Body of pancreas (tissue), 4 donors: ENCODE data around the gene AQP12B. TPM values are rescaled to one million over a fixed set of nuclear protein-coding genes. Genes with fewer than 3 reads are reported as not detected.
A peak's percentile ranks its signal among the peaks of the same experiment; 100 is the strongest.

Experiments used
- ATAC-seq: fragments of 150-250 bp; one replicate; pipeline ENCODE4 v1.9.1; 2016
- DNase-seq, 4 donors: peaks; one replicate each; pipeline ENCODE4 v3.0.0-alpha.2; 2019
- H3K27ac ChIP-seq, 4 donors: fragments of 200-600 bp; sonication (generic); 1 replicate in 3 of 4; 2 replicates in 1 of 4; pipeline versions ENCODE4 v1.5.1 to v1.6.1; 2016 to 2019; ENCODE audit warnings: mild to moderate bottlenecking in 1 of 4, mixed read lengths in 1 of 4, moderate library complexity in 1 of 4
- H3K27me3 ChIP-seq, 2 donors: fragments of 200-600 bp; sonication (generic); one replicate each; pipeline ENCODE4 v1.6.0; 2016; ENCODE audit warnings: mild to moderate bottlenecking in 1 of 2
- H3K36me3 ChIP-seq, 2 donors: fragments of 200-600 bp; sonication (generic); replicated peaks in 1 of 2; 2 replicates each; pipeline ENCODE4 v1.5.1; 2016; ENCODE audit warnings: low read depth in 2 of 2; ENCODE audit not compliant: insufficient read depth in 1 of 2
- H3K4me1 ChIP-seq: fragments of 200-600 bp; sonication (generic); one replicate; pipeline ENCODE4 v1.6.0; 2016
- H3K4me3 ChIP-seq, 2 donors: fragments of 200-600 bp; sonication (generic); 1 replicate in 1 of 2; 2 replicates in 1 of 2; pipeline ENCODE4 v1.5.1; 2016 to 2019
- H3K9me3 ChIP-seq, 3 donors: fragments of 200-600 bp; sonication (generic); 1 replicate in 2 of 3; 2 replicates in 1 of 3; pipeline ENCODE4 v1.5.1; 2016
- CTCF ChIP-seq, 7 experiments: fragments of 450-650 bp in 4 of 7; fragments of 200-600 bp in 3 of 7; sonication (generic) in 3 of 7; IDR thresholded peaks; one replicate each; pipeline ENCODE4 v1.5.1; 2016 to 2019; ENCODE audit warnings: antibody characterized with exemption in 7 of 7
- POLR2A ChIP-seq, 3 donors: fragments of 450-650 bp; IDR thresholded peaks; one replicate each; pipeline ENCODE4 v1.6.1; 2016; ENCODE audit warnings: antibody characterized with exemption in 3 of 3, mild to moderate bottlenecking in 2 of 3
- WGBS, 2 donors: methylation state at CpG; one replicate each; pipeline ENCODE4 v1.1.5; 2017; 5-methylcytosine and 5-hydroxymethylcytosine counted together
- intact Hi-C: fragments of 100-400 bp; cut with DNase I; formaldehyde crosslinking; loops from one replicate; pipeline ENCODE4 v1.15.1; 2023
- total RNA-seq, 2 donors: library from RNA; depleted of rRNA; stranded (reverse); fragments of >200 nt; gene quantifications; one replicate each; pipeline ENCODE4 v1.1.0, GENCODE V29; 2016

Gene AQP12B
- total RNA-seq, 2 donors from 2014 or later, result 328 to 392 TPM

- Histone ChIP-seq H3K36me3 (no peaks in the 10 kb centered on the region), H3K9me3 (no peaks in the 10 kb centered on the region), H3K4me3 (no peak overlapping the region), H3K27me3 (no peaks in the 10 kb centered on the region), H3K4me1 (peaks cover 4% of the 10 kb centered on the region), H3K27ac (no peak overlapping the region)
- 2 to 8% methylated on average over 6 to 46 of the region's 55 CpGs for WGBS, 2 donors
- ATAC-seq (no peak), DNase-seq (peak in 2 of 4 donors; percentile 17 to 50)
- intact Hi-C loops, result no loop called here
- TF ChIP-seq POLR2A (IDR thresholded peaks at IDR 0.05), result no peak
- no peak for TF ChIP-seq CTCF (IDR thresholded peaks at IDR 0.05)
Observed at GRCh38 chr2:240672701-240673190, 9.9 kb downstream of the AQP12B start.

GRCh38 chr2:240672076-240672700 lies 10.5 kb downstream of the AQP12B start:
- Histone ChIP-seq H3K36me3 (no peaks in the 10 kb centered on the region), H3K27ac (no peak overlapping the region), H3K9me3 (no peaks in the 10 kb centered on the region), H3K4me3 (no peak overlapping the region), H3K4me1 (peaks cover 4% of the 10 kb centered on the region), H3K27me3 (no peaks in the 10 kb centered on the region)
- intact Hi-C loops, result no loop called here
- ATAC-seq (no peak), DNase-seq (no peak)
- no peak for TF ChIP-seq CTCF (IDR thresholded peaks at IDR 0.05)
- no peak for TF ChIP-seq POLR2A (IDR thresholded peaks at IDR 0.05)
- 40 to 61% methylated on average over 15 to 46 of the region's 46 CpGs for WGBS, 2 donors

- intact Hi-C loops, result no loop called here
- no peak for ATAC-seq
Observed at GRCh38 chr2:240670950-240671349, 11.7 kb downstream of the AQP12B start.

GRCh38 chr2:240670402-240670801 lies 12.3 kb downstream of the AQP12B start:
- H3K4me1 ChIP-seq, result peaks cover 4% of the 10 kb centered on the region
- H3K27ac ChIP-seq, result no peak overlapping the region
- TF ChIP-seq CTCF (IDR thresholded peaks at IDR 0.05), result no peak
- no peak for TF ChIP-seq POLR2A (IDR thresholded peaks at IDR 0.05)
- intact Hi-C loops, result no loop called here
- no peak for DNase-seq
- WGBS, 2 donors, result 57 to 67% methylated on average over 7 of the region's 7 CpGs
- no peak overlapping the region for H3K4me3 ChIP-seq
- no peak for ATAC-seq
- H3K27me3 ChIP-seq, result no peaks in the 10 kb centered on the region
- no peaks in the 10 kb centered on the region for H3K9me3 ChIP-seq
- H3K36me3 ChIP-seq, result no peaks in the 10 kb centered on the region

More at GRCh38 chr2:240670950-240671349, 11.7 kb downstream of the AQP12B start:
- H3K27me3 ChIP-seq, result no peaks in the 10 kb centered on the region
- 53 to 65% methylated on average over 4 of the region's 4 CpGs for WGBS, 2 donors
- peaks cover 4% of the 10 kb centered on the region for H3K4me1 ChIP-seq
- H3K4me3 ChIP-seq, result no peak overlapping the region
- H3K27ac ChIP-seq, result no peak overlapping the region
- H3K36me3 ChIP-seq, result no peaks in the 10 kb centered on the region
- no peak for DNase-seq
- no peak for TF ChIP-seq CTCF (IDR thresholded peaks at IDR 0.05)
- TF ChIP-seq POLR2A (IDR thresholded peaks at IDR 0.05), result no peak
- H3K9me3 ChIP-seq, result no peaks in the 10 kb centered on the region

- H3K36me3 ChIP-seq, result no peaks in the 10 kb centered on the region
- H3K27me3 ChIP-seq, result no peaks in the 10 kb centered on the region
- H3K9me3 ChIP-seq, result no peaks in the 10 kb centered on the region
- WGBS, 2 donors, result 84 to 95% methylated on average over 1 of the region's 1 CpG
- no peaks in the 10 kb centered on the region for H3K4me1 ChIP-seq
- TF ChIP-seq POLR2A (IDR thresholded peaks at IDR 0.05), result no peak
- ATAC-seq (no peak), DNase-seq (no peak)
- no peak overlapping the region for H3K27ac ChIP-seq
- intact Hi-C loops, result no loop called here
- no peak overlapping the region for H3K4me3 ChIP-seq
Observed at GRCh38 chr2:240664622-240665021, 18.1 kb downstream of the AQP12B start.
